GM19328 (cell line): Measurements from ENCODE around the gene NAT10.

ENCODE experiments used
- ATAC-seq: cut with Tn5 transposase; IDR thresholded peaks from one replicate; pipeline ENCODE4 v1.9.1; 2021; ENCODE audit warnings: mild to moderate bottlenecking, moderate library complexity; ENCODE audit not compliant: unreplicated experiment

NAT10 gene

DNA sequence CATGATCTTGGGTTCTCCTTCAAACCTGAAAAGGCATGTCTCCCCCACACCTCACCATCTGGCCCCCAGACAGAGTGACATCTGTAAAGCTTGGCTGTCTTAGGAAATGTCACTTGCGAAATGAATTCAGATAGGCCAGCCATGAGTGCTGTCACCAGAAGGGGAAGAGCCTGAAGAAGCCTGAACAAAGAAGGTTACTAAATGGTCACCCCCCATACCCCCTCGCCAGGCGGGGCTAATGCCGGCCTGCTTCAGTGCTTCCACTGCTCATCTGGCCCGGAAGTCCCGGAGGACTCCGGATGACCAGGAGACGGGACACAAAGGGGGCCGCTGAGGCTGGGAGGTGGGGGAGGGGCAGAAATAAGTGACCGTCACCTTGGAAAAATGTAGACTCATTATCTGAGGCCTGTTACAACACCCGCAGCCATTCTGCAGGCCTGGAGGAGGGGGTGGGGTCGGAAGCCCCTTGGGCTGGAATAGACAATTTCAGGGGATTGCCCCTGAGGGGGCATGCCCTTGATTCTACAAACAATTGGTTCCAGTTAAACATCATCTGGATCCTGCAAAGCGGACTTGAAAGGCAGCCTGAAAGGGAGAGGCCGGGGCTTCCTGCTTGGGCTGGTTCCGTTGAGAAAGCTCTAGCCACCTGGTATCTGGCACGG is 43.2 kb downstream of the NAT10 start:
- no peak for ATAC-seq

- ATAC-seq: no peak
These were observed 43.8 kb downstream of the NAT10 start for GRCh38 chr11:34149274-34149673.

- no peak for ATAC-seq
These were observed 44.4 kb downstream of the NAT10 start for GRCh38 chr11:34149786-34150185.

GRCh38 chr11:34150494-34151151 is 45.2 kb downstream of the NAT10 start:
- ATAC-seq: no peak

DNA sequence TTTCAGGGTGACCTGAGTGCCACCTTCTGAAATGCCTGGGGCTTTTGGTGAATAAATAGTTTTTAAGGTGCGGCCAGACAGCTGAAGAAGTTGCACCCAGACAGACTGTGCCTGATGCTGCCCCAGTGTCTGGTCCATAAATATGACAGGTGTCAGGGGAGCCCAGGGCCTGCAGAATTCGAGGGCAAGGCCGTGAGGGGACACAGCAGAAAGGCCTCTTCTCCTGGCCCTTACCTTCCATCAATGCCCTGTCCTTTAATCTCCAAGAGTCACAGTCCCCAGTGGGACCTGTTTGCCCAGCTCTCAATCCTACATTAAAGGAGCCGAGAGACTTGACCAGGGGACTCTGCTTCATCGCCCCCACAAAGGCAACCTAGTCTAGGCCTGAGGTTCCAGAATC is 45.7 kb downstream of the NAT10 start:
- no peak for ATAC-seq

DNA sequence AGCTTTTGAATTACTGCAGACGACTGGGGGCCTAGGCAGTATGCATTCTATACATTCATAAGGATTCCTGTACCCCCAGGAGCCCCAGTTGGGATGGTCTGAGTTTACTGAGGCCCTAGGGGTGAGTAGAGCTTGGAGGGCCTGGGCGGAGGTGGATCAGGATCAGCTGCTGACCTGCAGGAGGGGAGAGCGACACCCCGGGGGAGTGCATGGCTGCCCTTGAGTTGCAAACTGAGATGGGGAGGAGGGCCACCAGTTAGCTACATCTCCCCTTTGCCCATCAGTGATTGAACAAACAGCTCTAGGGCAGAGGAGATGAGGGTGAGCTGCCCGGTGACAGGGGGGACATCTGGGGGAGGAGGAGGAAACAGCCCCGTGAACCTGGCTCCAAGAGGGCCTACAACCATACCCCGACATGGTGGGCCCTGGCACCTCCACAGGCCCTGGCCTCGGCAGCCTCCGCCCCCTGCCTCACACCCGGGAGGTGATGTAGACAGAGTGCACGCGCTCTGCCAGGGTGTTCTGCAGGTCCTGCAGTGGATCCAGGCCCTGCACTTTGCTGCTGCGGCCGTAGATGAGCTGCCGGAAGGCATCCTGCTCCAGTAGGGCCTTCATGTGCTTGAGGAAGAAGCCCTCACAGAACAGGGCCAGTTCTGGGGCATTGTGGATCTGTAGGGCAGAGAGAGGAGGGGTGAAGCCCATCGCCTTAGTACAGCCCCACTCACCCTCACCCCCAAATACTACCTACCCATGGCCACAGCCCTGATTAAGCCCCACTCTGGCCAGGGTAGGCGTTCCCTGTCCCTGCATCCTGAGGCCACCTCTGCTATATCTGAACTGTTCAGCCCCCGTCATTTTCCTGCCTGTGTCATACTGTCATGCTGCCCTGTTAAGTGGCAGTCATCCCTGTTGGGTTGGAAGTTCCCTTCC is 46.8 kb downstream of the NAT10 start:
- ATAC-seq: no peak

DNA sequence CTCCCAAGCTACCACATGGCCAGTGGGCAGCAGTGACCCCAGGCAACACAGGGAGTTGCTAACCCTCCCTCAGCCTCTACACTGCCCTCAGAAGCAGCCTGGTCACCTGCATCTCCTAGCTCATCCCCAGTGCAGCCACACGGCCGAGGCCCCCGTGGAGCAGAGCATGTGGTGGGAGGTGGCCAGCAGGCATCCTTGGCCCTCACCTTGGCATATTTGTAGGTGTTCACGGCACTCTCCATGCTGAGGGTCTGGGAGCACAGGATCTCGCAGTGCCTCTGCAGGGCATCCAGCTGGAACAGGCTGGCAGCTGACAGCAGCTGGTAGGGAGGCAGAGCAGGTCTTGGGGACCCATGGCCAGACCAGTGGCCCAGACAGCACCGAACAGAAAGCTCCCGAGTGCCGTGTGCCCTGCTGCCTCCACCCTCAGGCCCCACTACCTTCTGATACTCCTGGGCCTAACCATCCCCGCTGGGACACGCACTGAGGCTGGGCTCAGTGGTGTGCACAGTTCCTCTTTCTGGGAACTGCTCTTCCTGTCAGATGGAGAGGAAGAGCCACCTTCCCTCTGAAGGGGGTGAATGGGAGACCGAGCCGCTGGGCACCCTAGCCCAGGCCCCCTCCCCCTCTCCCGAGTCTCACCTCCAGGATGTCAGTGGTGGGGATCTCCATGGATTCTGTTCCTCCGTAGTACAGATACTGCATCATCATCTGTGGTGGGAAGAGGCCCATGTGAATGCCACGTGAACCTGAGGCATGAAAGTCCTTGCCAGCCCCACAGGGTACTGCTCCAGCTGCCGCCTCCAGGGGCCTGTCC is 48.8 kb downstream of the NAT10 start:
- peak; percentile 66 for ATAC-seq

GRCh38 chr11:34155057-34155756 is 49.8 kb downstream of the NAT10 start:
- ATAC-seq: no peak

DNA sequence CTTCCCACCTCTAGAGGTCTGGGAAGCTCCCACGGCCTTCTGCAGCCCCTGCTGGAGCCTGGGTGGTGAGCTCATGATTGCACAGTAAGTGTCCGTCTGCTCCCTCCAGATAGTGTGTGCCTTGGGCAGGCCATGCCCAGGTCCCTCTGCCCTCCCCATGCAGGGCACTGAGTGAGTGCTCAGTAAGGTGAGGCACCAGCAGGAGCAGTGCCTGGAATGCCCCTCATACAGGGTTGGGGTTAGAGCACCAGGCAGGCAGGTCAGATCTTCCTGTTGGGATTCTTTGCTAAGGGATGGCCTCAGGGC is 50.3 kb downstream of the NAT10 start:
- ATAC-seq: no peak

GRCh38 chr11:34157163-34157562 is 51.7 kb downstream of the NAT10 start:
- no peak for ATAC-seq

GRCh38 chr11:34158661-34159060 is 53.2 kb downstream of the NAT10 start:
- ATAC-seq: no peak

GRCh38 chr11:34160049-34160721 is 54.8 kb downstream of the NAT10 start:
- ATAC-seq: no peak

DNA sequence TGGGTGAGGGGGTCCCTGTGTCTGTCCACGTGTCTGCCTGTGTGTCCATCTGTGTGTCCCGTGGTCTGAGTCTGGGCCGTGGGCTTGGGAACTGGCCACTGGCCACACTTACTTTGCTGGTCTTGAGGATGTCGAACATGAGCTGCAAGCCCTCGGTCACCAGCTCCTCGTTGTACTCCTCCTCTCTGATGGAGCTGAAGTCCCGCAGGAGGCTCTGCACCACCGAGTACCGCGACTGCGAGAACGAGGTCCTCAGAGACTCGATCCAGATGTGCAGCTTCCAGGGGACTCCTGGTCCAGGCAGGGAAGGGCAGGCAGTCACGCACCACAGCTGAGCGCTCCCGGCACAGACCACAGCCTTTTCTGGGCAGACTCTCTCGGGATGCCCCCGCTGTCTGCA is 55.4 kb downstream of the NAT10 start:
- no peak for ATAC-seq

DNA sequence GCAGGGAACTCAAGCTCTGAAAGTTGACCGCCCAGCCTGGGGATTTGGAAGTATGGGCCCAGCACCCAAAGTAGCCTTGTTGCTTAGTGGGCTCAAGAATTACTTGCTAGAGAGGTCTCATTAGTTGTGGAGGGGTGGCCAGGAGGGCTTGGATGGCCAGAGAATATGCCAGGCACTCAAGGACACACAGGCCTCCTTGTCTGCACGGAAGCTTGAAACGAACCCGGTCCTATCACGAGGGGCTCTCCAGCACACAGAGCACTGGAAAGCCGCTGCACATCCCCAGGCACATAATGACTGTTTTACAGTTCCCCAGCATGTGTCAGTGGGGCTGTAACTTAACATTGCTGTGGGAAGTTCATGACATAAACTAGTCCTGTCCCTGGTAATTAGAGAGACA is 55.9 kb downstream of the NAT10 start:
- ATAC-seq: no peak

- no peak for ATAC-seq
These were observed 56.5 kb downstream of the NAT10 start for GRCh38 chr11:34161812-34162492.

DNA sequence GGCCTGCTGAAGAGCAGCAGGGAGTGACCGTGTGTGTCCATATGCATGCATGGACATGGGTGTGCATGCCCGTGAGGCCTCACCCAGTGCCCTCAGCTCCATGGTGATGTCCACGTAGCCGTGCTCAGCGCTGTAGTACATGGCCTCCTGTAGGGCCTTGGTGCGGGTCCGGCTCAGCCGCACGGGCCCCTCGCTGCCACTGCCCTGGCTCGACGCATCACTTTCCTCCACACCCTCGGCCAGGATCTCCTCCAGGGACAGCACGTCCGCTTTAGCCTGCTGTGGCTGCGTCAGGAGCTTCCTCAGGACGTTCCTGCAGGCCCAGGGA is 57.0 kb downstream of the NAT10 start:
- ATAC-seq: no peak

DNA sequence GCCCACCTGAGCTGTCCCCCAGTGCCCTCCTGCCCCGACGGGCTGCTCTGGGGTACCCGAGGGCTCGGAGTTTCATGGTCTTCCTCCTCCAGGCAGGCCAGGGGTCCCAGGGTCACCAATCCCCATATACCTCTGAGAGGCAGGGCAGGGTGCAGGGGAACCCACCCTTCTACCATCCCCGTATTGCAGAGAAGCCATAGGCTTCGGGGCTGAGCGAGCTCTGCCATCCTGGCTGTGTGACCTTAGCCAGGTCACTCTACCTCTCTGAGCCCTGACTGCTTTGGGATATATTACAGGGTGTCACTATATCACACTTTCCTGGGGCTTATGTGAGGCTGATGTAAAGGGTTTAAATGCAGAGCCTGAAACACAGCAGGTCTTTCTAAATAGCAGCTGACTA is 57.4 kb downstream of the NAT10 start:
- no peak for ATAC-seq

GRCh38 chr11:34165121-34165520 is 59.7 kb downstream of the NAT10 start:
- ATAC-seq: no peak

DNA sequence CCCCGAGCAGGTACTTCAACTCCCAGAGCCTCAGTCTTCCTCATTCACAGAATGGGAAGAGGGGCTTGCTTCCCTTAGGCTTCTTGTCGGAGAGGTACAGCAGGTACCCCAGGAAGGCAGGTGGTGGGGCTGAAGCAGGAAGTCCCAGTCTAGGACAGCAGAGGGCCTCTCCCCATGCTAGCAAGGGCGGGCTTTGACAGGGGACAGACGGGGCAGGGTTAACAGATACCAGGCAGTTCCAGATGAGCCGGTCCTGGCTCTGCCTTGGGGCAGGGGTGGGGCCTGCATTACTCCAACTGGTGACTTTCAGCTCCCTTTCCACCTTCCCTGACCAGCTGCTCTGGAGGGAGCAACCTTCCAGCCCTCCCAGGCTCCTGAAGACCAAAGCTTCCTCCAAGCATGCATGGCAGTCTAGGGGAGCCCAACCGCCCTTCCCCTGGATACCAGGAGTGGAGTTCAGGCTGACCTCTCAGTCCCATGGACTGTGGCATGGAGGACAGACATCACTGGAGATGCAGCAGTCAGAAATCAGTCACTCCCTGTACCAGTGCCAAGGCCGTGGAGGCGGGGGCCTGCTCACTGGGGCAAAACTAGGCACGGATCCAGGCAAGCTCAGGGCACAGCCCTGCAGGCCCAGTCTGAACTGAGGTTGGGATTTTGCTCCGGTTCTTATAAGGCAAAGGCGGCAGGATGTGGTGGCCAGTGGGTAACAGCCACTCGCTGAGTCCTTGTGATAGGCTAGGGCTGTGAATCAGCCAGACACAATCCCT is 60.5 kb downstream of the NAT10 start:
- ATAC-seq: no peak
